ENCODE measurements around the gene NOP56. TPM values are rescaled to one million over a fixed set of nuclear protein-coding genes. Genes with fewer than 3 reads are reported as not detected.
"Not testable (repeated sequence)": the region's sequence is repeated elsewhere in the genome, so short reads cannot be mapped to it uniquely, and the experiment has no call there.

Gene NOP56
- total and polyA plus RNA-seq, 12 donors = 37.1 to 77.1 (median 50.8) TPM

DNA sequence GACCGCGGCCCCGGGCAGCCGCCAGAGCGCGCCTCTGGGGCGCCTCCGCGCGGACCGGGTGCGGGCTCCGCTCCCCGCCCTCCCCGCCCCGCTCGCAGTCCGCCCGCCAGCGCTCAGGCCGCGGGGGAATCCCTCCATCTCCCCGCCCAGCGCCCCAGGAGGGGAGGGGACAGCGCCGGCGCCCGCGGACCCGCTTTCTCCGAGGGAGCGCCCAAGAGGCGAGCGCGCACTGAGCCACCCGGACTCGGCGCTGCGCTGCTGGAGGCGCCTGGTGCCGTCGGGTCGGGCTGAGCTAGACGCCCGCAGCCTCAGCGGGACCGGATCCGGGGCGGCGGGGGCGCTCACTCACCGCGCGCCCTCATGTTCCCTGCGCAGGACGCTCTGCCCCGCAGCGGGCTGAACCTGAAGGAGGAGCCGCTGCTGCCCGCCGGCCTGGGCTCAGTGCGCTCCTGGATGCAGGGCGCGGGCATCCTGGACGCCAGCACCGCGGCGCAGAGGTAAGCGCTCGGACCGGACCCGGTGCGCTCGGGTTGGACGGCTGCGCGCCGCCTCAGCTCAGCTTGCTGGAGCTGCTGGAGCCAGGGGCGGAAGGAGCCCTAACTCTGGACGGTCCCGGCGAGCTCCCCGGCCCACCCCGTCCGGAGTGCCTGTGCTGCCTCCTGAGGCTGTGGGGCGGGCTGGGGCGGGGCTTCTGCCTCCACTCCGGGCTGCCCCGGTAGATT is 41.0 kb downstream of the NOP56 start:
- peaks cover 0 to 67% (median 14%) of the 10 kb centered on the region in 7 donors for H3K27me3 ChIP-seq
- TF ChIP-seq, protein P1, sequence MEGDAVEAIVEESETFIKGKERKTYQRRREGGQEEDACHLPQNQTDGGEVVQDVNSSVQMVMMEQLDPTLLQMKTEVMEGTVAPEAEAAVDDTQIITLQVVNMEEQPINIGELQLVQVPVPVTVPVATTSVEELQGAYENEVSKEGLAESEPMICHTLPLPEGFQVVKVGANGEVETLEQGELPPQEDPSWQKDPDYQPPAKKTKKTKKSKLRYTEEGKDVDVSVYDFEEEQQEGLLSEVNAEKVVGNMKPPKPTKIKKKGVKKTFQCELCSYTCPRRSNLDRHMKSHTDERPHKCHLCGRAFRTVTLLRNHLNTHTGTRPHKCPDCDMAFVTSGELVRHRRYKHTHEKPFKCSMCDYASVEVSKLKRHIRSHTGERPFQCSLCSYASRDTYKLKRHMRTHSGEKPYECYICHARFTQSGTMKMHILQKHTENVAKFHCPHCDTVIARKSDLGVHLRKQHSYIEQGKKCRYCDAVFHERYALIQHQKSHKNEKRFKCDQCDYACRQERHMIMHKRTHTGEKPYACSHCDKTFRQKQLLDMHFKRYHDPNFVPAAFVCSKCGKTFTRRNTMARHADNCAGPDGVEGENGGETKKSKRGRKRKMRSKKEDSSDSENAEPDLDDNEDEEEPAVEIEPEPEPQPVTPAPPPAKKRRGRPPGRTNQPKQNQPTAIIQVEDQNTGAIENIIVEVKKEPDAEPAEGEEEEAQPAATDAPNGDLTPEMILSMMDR (IDR thresholded peaks at IDR 0.05) = peak in 1 of 9 donors; percentile 18
- DNase-seq (peak; percentile 12 to 49), ATAC-seq (peak; percentile 7 to 59 (median 42))
- H3K36me3 ChIP-seq = no peaks in the 10 kb centered on the region
- H3K9me3 ChIP-seq = no peaks in the 10 kb centered on the region
- WGBS, 2 donors = 2 to 3% methylated on average over 70 to 89 of the region's 89 CpGs
- peak overlapping the region; percentile 14 to 64 (median 50) for H3K4me3 ChIP-seq
- H3K27ac ChIP-seq = peak overlapping the region in 5 of 10 donors; percentile 20 to 65 (median 52)
- peaks cover 0 to 18% (median 4%) of the 10 kb centered on the region in 9 donors for H3K4me1 ChIP-seq
- intact Hi-C loops (cut with DNase I) = loop anchor here in 2 of 10 donors (5.0 to 10.0 kb wide), 3 partner anchors 44 to 161 kb away; partner anchors contain the start of genes PCED1A (in 1 of the 2) and VPS16 (in 1 of the 2)

DNA sequence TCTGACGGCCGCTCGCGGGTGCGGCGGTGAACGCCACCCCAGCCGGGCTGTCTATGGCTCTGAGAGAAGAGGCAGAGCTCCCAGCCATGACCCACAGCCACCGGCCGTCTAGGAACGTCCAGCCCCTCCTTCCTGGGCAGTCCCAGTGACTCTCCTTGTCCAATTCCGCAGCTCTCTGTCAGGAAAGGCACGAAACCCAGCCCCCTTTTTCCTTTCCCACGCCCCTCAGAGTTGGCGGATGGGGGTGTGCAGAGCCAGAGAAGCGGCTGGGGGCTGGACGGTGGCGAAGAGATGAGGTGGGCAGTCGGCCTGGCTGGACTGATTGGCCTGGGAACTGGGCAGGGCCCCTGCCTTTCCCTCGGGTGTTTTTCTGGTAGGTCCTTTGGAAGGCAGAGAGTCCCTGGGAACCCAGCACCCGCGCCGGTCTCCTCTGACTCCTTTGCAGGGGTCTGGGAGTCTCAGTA is 41.6 kb downstream of the NOP56 start:
- H3K4me1 ChIP-seq = peaks cover 0 to 18% (median 4%) of the 10 kb centered on the region in 9 donors
- peaks cover 0 to 67% (median 14%) of the 10 kb centered on the region in 7 donors for H3K27me3 ChIP-seq
- H3K9me3 ChIP-seq = no peaks in the 10 kb centered on the region
- ATAC-seq (peak in 5 of 8 donors; percentile 9 to 73 (median 15)), DNase-seq (peak in 1 of 2 donors; percentile 11)
- TF ChIP-seq, protein P1 (IDR thresholded peaks at IDR 0.05) = no peak
- H3K36me3 ChIP-seq = no peaks in the 10 kb centered on the region
- peak overlapping the region in 9 of 10 donors; percentile 38 to 64 (median 51) for H3K4me3 ChIP-seq
- intact Hi-C loops (cut with DNase I) = loop anchor here in 2 of 10 donors (5.0 to 10.0 kb wide), 3 partner anchors 43 to 161 kb away; partner anchors contain the start of genes PCED1A (in 1 of the 2) and VPS16 (in 1 of the 2)
- peak overlapping the region in 2 of 10 donors; percentile 52 to 64 for H3K27ac ChIP-seq
- WGBS, 2 donors = 23 to 29% methylated on average over 20 to 23 of the region's 23 CpGs

DNA sequence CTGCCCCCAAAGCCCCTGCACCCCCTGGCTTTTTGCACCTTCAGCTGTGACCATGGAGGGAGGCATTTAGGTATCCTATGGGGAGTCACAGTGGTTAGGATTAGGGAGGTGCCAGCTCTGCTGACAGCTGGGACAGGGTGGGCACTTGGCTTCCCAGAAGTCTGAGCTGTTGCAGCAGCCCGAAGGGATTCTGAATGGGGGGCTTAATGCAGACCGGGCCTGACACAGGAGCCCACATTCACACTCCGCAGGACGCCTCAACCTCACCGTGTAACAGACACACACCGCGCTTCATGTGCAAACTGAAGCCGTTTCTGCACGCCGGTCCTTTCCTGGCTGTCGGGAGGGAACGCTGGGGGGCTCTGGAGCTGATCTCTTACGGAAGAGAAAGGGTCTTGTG is 42.1 kb downstream of the NOP56 start:
- intact Hi-C loops (cut with DNase I) = loop anchor here in 2 of 10 donors (5.0 to 10.0 kb wide), 3 partner anchors 43 to 160 kb away; partner anchors contain the start of genes PCED1A (in 1 of the 2) and VPS16 (in 1 of the 2)
- WGBS, 2 donors = 67 to 80% methylated on average over 13 of the region's 13 CpGs
- no peaks in the 10 kb centered on the region for H3K36me3 ChIP-seq
- DNase-seq = no peak
- ATAC-seq = no peak
- peaks cover 0 to 66% (median 14%) of the 10 kb centered on the region in 7 donors for H3K27me3 ChIP-seq
- TF ChIP-seq, protein P1 (IDR thresholded peaks at IDR 0.05) = no peak
- H3K9me3 ChIP-seq = no peaks in the 10 kb centered on the region
- no peak overlapping the region for H3K27ac ChIP-seq
- H3K4me1 ChIP-seq = peaks cover 0 to 18% (median 4%) of the 10 kb centered on the region in 9 donors
- H3K4me3 ChIP-seq = no peak overlapping the region

DNA sequence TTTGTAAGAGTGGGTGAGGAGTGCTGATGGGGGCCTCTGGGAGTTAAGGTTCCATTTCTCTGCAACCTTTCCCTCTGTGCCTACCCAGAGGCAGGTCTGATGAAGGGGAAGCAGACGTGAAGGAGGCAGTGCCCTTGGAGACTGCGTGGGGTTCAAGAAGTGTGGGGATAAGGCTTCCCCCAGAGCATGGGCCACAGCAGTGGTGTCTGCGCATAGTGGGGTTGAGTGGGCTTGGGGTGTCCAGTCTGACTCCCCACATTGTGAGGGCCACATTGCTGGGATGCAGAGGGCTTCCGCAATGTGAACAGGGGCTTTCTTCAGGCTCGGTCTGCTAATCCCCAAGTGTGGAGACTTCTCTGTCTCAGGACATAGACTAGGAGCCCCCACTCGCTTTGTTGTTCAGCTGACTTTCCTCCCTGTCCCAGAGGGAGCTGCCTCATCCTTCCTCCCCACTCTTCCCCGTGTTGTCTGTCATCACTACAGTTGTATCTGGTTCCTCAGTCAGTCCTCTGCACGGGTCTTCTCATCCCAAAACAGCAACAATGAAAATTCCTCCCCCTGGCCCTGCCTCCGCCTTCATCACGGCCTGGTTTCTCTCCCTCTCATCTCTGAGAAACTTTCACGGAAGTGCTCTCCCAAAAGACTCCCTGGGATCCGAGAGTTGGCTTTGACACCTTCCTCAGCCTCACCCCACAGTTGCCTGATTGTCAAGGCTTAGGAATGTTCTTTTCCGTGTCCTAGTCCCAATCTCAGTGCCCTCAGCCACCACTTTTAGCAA is 43.0 kb downstream of the NOP56 start:
- DNase-seq (no peak), ATAC-seq (no peak)
- 82 to 87% methylated on average over 13 of the region's 13 CpGs for WGBS, 2 donors
- no peak overlapping the region for H3K4me3 ChIP-seq
- TF ChIP-seq, protein P1 (IDR thresholded peaks at IDR 0.05) = no peak
- H3K9me3 ChIP-seq = no peaks in the 10 kb centered on the region
- peaks cover 0 to 57% (median 14%) of the 10 kb centered on the region in 7 donors for H3K27me3 ChIP-seq
- peaks cover 0 to 18% (median 4%) of the 10 kb centered on the region in 9 donors for H3K4me1 ChIP-seq
- intact Hi-C loops (cut with DNase I) = loop anchor here in 3 of 10 donors (5.0 to 10.0 kb wide), 3 partner anchors 47 to 159 kb away; partner anchors contain the start of genes PCED1A (in 1 of the 3) and VPS16 (in 1 of the 3)
- H3K36me3 ChIP-seq = no peaks in the 10 kb centered on the region
- no peak overlapping the region for H3K27ac ChIP-seq

DNA sequence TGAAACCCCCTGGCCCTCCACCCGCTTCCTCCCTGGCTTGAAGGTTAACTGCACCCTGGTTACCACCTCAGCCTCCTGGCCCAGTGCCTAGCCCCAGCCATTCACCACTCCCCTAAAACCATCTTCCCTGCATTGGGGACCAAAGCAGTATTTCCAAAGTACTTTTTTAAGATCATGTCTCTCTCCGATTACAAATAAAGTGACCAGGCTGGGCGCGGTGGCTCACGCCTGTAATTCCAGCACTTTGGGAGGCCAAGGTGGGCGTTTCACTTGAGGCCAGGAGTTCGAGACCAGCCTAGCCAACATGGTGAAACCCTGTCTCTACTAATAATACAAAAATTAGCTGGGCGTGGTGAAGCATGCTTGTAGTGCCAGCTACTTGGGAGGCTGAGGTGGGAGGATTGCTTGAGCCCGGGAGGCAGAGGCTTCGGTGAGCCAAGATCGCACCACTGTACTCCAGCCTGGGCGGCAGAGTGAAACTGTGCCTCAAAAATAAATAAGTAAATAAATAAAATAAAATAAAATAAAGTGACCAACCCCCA is 43.6 kb downstream of the NOP56 start:
- ATAC-seq, H3K36me3 ChIP-seq, H3K27ac ChIP-seq, H3K4me3 ChIP-seq, H3K9me3 ChIP-seq, DNase-seq: not testable (repeated sequence)
- WGBS, 2 donors = 97 to 98% methylated on average over 12 of the region's 12 CpGs
- intact Hi-C loops (cut with DNase I) = loop anchor here in 3 of 10 donors (5.0 to 10.0 kb wide), 3 partner anchors 46 to 159 kb away; partner anchors contain the start of genes PCED1A (in 1 of the 3) and VPS16 (in 1 of the 3)
- H3K4me1 ChIP-seq = peaks cover 0 to 18% (median 4%) of the 10 kb centered on the region in 9 donors
- peaks cover 0 to 51% (median 14%) of the 10 kb centered on the region in 7 donors for H3K27me3 ChIP-seq

All from heart right ventricle (tissue), 16 donors.